COR-L47 (cell line): Measurements from ENCODE around the gene ITIH2.
"Not testable (repeated sequence)": the region's sequence is repeated elsewhere in the genome, so short reads cannot be mapped to it uniquely, and the experiment has no call there.

Experiments
- DNase-seq: peaks from one replicate; lab custom pipeline; 2025; lab: John Stamatoyannopoulos, UW

ITIH2 gene

GRCh38 chr10:7693194-7693593, 9.9 kb upstream of the ITIH2 start:
- not testable (repeated sequence) for DNase-seq

DNA sequence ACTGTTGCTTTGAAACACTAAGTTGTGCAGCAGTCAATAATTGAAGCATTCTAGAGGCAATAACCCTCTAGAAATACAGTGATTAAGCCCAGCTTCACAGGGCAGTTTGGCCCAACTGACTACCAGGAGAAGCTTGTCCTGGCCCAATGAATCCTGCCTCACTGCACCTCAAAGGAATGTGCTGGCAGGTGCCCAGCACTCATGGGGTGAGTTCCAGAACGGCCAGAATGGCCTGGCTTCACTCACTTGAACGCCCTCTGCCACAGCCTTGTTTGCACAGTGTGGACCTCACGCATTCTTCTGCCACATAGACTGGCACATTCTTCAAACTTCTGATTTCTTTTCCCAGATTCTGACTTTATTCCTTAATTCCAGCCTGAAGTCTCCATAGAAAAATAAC, 6.6 kb upstream of the ITIH2 start:
- DNase-seq: no peak

DNA sequence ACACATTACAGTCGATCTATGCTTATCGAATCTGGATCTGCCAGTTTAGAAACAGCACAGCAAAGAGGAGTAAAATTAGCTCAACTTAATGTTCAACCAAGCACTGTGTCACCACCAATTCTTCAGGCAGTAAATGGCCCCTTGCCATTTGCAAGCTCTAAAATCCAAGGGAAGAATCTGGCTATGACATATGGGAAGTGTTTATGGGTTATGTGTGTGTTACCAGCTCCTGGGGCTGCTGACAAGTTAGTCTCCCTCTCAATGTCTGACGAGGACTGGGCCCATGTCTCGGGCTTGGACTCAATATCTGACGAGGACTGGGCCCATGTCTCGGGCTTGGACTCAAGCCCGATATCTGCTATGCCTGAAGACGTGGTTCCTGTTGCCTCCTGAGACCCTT, 5.7 kb upstream of the ITIH2 start:
- no peak for DNase-seq

GRCh38 chr10:7700577-7701125, 2.5 kb upstream of the ITIH2 start:
- no peak for DNase-seq

- DNase-seq: no peak
Measured at GRCh38 chr10:7701158-7701742, 1.9 kb upstream of the ITIH2 start.

GRCh38 chr10:7702288-7702812, 766 bp upstream of the ITIH2 start:
- DNase-seq: no peak

DNA sequence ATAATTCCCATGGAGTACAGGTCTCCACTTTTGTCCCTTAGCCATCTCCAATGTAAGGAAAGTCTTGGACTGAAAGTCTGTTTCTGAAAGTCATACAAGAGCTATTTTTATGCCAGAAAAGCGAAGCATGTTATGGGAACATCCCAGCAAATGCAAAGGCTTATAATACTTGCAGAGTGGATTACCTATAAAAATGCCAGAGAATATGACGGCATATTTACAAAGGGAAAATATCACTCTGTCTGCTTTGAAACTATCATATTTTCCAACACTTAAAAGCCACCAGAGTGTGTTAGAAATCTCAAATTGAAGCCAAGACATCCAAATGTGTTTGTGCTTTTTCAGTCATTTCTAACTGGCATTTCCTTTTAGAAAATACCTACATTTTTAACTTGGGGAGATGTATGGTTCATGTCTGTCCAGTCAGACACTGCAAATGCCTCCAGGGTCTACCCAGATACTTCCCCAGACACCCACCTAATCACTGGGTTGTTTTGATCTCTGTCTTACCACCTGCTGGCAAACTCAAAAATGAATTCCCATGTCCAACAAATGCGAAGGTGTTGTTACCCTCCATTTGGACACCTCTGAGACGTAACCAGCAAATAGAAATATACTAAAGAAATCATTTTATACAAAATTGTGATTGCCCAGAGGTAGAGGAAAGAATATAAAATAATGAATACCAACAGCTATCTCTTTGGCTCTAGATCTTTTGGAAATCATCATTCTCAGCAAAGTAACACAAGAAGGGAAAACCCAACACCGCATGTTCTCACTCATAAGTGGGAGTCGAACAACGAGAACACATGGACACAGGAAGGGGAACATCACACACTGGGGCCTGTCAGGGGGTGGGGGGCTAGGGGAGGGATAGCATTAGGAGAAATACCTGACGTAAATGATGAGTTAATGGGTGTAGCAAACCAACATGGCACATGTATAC, 1.2 kb downstream of the ITIH2 start:
- no peak for DNase-seq

DNA sequence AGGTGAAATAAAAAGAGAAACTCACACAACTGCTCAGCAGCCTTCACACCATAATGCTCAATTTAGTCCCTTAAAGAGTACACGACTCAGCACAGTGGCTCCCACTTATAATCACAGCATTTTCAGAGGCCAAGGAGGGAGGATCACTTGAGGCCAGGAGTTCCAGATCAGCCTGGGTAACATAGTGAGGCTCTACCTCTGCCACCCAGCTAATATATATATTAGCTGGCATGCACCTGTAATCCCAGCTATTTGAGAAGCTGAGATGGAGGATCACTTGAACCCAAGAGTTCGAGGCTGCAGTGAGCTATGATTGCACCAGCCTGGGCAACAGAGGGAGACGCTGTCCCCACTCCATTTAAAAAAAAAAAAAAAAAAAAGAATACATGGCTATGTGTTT, 2.2 kb downstream of the ITIH2 start:
- no peak for DNase-seq

DNA sequence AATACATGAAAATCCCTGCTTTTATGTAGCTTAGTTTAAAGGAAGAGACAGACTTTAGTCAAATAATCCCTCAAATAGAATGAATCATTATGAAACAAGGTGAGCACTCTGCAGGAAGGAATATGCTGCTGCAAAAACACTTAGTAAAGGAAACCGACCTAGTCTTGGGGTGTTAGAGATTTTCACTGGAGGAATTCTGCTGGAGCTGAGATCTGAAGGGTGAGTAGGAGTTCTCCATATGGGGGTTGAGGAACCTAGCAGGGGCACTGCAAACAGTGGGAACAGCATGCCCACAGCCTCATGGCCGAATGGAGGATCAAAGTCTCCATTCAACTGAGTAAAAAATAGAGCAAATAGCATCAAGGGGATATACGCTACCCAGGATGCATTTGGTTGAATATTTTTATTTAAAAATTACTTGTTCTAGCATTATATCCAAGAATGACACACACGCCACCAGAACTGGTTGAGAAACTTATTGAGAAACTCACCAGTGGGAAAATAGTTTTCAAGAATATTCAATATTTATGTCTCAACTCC, 3.5 kb downstream of the ITIH2 start:
- DNase-seq: no peak

DNA sequence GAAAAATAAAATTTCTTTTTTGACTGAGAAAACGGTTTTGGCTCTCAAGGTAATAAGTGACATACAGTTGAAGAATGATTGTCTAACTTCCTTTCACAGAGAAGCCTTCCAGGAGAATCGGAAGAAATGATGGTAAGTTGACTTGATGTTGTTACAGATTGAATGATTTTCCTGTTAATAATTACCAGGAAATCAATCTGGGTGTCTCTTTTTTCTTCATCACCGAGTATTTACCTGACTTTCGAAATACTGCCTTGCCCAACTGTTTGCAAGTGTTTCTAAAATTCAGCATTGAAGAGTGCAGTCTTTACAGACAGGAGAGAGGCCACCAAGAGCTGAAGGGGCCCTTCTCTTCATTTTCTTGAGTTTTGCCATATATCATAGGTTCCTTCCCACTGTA, 4.0 kb downstream of the ITIH2 start:
- DNase-seq: no peak

DNA sequence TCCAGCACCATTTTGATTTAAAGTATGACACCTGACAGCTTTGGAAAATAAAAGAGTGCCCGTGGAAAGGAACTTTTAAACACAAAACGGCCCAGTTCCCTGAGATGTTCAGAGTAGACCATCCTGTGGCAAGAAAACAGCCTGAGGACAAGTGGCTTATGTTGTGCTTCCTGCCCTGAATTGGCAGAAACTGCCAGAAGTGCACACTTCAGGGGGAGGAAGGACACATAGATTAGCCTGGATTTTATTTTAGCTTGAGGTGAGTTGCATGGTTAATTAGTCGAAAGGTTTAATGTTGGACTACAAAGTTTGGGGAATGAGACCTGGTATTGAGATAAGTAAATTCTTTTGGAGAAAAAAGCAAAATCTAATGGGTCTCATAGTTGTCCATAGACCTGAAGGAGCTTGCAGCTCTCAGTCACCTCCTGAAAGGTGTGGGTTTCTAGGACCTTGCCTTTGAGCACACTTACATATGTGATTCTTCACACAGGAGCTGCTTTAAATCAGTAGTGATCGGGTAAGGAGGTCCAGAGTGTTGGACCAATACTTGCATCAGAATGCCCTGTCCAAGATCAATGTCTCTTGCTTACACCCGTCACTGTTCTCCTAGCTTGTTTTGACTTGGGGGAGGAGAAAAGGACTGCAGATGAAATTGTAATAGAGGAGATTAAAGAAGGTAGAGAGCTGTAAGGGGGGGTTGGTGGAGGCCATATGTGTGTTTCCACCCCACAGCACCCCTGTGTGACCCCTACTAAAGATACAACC, 4.9 kb downstream of the ITIH2 start:
- DNase-seq: no peak

DNA sequence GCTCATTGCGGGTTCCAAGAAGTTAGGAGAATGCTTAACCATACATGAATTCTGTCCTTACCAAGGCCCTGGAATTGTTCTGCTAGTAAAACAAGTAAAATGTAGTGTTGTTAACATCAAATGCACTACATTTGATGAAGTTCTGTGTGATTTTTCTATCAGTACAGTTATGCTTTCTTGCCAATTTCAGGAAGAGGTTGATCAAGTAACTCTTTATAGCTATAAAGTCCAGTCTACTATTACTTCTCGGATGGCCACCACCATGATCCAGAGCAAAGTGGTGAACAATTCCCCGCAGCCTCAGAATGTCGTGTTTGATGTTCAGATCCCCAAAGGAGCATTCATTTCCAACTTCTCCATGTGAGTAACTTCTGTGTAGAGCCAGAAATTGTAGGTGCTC, 5.7 kb downstream of the ITIH2 start:
- DNase-seq: no peak

DNA sequence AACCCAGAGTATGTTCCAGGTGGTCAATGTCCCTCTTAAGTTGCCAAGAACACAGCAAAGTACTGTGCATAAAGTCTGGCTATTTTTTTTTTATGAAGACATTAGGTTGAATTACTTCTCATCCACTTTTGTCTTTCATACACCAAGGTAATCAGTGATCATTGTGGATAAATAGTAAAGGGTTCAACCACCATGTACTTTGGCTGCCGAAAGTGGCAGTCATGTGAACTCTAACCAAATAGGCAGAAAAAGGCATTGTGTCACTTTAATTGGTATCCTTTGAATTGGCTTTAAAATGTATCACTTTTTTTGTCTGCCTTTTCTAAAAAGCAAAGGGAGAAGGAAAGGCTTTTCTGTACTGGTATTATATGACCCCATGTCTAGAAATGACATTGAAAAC, 7.3 kb downstream of the ITIH2 start:
- no peak for DNase-seq

DNA sequence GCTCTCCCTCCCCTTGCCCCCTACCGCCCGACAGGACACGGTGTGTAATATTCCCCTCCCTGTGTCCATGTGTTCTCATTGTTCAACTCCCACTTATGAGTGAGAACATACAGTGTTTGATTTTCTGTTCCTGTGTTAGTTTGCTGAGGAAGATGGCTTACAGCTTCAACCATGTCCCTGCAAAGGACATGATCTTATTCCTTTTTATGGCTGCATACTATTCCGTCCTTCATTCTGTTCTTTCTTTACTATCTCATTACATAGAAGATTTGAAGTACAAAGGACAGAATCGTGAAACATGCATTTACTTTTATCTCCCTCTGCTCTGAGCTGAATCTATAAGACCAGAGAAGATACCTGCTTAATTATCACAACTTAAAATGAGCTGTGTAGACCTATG, 8.0 kb downstream of the ITIH2 start:
- not testable (repeated sequence) for DNase-seq

- DNase-seq: no peak
Measured at GRCh38 chr10:7715515-7715914, 12.4 kb downstream of the ITIH2 start.

- DNase-seq: no peak
Measured at GRCh38 chr10:7717767-7718166, 14.7 kb downstream of the ITIH2 start.

GRCh38 chr10:7718685-7719084, 15.6 kb downstream of the ITIH2 start:
- no peak for DNase-seq

- no peak for DNase-seq
Measured at GRCh38 chr10:7720478-7720877, 17.4 kb downstream of the ITIH2 start.

- no peak for DNase-seq
Measured at GRCh38 chr10:7722927-7723529, 19.9 kb downstream of the ITIH2 start.

DNA sequence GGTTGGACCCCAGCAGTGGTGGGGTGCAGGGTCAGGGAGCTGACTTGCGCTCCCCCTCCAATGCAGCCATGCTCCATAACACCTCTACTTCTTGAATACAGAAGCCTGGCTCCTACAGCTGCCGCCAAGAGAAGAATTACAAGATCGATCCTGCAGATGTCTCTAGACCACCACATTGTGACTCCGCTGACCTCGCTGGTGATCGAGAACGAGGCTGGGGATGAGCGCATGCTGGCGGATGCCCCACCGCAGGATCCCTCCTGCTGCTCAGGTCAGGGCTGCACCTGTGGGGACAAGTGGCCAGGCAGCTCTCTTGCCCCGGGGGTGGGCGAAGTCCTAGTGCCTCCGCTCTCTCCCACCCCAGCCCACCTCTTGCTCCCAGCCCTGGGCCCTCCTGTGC, 31.7 kb downstream of the ITIH2 start:
- no peak for DNase-seq

GRCh38 chr10:7738536-7739407, 35.7 kb downstream of the ITIH2 start:
- DNase-seq: no peak
